ENCODE results near the gene BCAS3.

GRCh38 chr17:60891149-60891548 is 213.5 kb downstream of the BCAS3 start:
- TF ChIP-seq CTCF (conservative IDR thresholded peaks at IDR 0.05; ENCODE audit: low read length) (no peak), EZH2phosphoT487 (IDR thresholded peaks at IDR 0.05; ENCODE audit: borderline replicate concordance, low read depth, low read length) (no peak)
